HG03520 (cell line): ENCODE results near the gene KCTD19.

ENCODE experiments used
- ATAC-seq: cut with Tn5 transposase; IDR thresholded peaks from one replicate; pipeline ENCODE4 v1.9.1; 2021; ENCODE audit warnings: mild to moderate bottlenecking, moderate library complexity; ENCODE audit not compliant: unreplicated experiment

Gene KCTD19

DNA sequence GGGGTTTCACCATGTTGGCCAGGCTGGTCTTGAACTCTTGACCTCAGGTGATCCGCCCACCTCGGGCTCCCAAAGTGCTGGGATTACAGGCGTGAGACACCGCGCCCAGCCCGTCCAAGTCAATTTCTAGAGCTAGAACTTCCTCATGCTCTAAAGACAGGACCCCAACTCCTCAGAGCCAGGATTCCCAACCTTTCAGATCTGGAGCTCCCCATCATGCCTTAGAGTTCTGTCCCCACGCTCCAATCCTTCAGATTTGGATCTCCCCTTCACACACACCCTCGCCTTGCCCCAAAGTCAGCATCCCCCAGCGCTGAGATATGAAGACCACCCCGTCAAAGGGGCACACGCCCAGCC, 448 bp downstream of the KCTD19 start:
- ATAC-seq: no peak

DNA sequence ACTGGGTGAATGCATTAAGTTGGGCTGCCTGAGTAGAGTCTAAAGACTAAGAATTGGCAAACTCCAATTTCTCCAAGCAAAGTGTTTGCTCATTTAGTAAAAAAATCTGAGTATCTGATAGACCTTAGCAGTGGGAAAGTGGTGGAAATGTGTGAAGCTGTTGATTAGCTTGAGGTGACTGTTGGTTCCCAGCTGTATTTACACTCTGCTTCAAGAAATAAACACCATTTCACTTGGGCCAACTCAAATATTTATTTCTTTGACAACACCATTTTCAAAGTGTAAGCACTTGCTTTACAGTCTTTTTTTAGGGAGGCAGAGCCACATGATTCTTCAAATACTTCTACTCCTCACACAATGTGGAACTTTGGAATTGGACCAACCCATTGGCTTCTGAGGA, 8.7 kb downstream of the KCTD19 start:
- no peak for ATAC-seq

DNA sequence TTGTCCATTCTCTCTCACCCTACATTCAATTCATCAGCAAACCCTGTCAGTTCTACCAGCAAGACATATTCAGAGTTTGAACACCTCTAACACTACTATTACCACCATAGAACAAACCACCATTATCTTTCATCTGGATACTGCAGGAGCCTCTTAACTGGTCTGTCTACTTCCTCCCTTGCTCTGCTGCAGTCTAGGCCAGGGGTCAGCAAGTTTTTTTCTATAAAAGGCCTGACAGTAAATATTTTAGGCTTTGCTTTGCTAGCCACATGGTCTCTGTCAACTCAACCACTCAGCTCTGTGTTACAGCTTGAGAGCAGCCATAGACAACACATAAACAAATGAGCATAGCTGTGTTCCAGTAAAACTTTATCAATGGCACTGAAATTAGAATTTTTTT, 13.8 kb downstream of the KCTD19 start:
- ATAC-seq: no peak

GRCh38 chr16:67311607-67312488, 14.7 kb downstream of the KCTD19 start:
- peak; percentile 71 for ATAC-seq

- ATAC-seq: no peak
These were observed 16.0 kb downstream of the KCTD19 start for GRCh38 chr16:67310561-67310960.

- ATAC-seq: no peak
These were observed 21.1 kb downstream of the KCTD19 start for GRCh38 chr16:67305216-67306071.

DNA sequence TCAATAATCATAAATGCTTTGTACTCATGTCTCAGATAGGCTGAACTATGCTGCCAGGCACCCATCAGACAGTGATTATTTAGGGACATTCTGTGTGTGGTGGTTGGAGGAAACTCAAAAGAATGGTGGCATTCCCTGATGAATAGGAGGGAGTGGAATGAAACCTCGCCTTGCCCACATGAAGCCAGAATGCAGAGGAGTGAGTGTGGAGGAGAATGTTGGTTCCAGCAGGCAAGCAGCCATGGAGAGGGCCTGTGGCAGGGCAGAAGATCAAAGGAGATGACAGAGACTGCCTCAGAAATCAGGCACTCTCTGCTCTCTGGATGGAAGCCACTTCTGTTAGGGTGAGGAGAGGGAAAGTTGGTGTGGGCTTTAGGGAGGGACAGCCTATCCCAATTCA, 22.5 kb downstream of the KCTD19 start:
- no peak for ATAC-seq

- ATAC-seq: no peak
These were observed 23.6 kb downstream of the KCTD19 start for GRCh38 chr16:67302970-67303369.

DNA sequence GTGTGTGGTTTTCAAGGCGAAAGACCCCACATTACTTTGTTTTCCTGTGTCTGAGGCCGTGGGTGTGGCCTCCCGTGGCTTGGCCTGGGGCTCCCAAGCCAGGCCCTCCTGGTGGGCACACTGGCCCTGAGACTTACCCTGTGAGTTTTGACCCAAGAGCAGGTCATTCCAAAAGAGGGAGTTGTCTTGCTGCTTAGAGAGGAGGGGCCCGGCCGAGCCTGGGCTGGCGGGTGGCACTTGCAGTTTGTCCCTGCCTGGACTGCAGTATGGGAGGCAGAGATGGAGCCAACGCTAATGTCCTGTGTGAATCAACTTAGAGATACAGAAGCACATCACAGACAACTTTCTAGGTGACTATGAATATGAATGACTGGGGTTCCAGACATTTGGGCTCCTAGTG, 24.5 kb downstream of the KCTD19 start:
- ATAC-seq: no peak

DNA sequence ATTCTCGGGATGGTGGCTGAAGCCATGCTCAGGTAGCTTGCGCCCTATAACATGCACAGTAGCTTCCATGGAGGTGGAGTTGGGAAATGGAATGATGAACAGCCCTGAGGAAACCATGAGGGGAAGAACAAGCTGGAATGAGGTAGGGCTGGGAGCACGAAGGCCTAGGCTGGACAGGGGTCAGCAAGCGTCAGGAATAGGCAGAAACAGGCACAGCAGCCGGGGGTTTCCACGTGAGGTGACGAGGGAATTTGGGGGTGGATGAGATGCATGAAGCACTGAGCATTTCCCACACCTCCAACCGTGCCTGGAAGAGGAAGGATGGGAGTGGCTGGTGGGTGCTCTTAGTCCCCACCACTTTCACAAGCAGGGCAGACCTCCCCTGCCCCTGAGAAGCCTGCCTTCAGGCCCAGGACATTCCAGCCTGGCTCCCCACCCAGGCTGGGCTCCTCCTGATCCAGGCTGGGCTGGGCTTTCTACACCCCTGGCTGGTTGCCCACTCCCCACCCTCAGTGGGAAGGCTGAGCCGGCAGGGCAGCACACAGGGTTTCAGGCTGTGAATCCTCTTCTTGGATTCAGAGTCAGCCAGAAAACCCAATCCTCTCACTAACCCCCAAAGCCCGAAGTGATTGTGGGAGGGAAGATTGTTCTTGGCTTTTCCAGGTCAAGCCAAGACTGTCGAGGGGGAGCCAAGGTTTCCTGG, 25.3 kb downstream of the KCTD19 start:
- no peak for ATAC-seq

GRCh38 chr16:67299269-67299668, 27.3 kb downstream of the KCTD19 start:
- ATAC-seq: no peak

GRCh38 chr16:67298277-67298676, 28.3 kb downstream of the KCTD19 start:
- ATAC-seq: no peak

DNA sequence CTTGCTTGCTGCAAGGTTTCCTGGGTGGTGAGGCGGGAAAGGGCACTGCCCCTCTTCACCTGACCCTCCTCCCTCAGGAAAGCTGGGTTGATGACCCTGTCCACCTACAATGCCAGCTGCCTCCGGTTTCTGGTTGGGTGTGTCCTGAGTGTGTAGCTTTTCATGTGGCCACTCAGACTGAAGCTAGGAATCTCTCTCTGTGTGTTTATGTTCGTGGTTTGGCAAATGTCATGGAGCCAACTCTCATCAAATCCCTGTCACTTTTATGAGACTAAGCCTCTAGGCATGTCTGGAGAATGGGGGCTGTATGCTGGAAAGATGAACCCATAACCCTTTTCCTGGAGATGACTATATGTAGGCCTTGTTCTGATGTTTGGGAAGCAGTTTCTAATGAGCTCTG, 30.1 kb downstream of the KCTD19 start:
- ATAC-seq: no peak

DNA sequence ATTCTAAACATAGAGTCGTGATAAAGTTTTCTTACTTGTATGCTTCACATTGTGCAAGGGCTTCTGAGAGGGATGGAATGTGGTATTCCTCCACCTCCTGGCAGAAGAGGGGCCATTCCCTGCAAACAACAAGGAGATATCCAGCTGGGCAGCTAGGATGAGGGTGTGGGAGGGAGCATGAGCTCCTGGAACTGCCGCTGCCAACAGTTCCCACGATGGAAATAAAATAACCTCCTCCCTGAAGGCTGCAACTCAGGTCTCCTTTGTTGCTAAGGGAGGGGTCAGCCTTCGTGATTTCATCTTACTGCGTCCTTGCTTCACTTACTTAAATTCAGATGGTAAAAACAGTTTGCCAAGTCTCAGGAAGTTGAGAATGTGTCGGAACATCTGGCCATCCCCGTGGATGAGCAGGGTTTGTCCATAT, 31.6 kb downstream of the KCTD19 start:
- no peak for ATAC-seq

GRCh38 chr16:67294171-67294757, 32.3 kb downstream of the KCTD19 start:
- no peak for ATAC-seq

DNA sequence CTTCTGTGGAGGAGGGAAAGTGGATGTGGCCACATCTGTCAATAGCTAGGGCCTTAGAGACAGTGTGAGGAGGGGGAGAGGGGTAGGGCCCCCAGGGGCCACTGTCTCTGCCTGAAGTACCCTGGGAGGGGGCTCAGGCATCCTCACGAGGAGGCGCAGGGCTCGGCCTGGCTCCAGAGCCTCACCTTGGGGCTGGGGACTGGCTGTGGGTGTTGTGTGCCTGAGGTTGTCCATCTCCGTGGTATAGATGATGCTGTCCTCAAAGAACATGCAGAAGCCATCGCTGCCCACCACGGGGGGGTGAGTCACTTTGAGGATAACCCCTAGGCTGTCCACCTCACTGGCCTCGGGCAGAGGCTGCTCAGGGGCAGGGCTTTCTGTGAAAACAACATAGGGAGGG, 35.1 kb downstream of the KCTD19 start:
- no peak for ATAC-seq

GRCh38 chr16:67287960-67288359, 38.6 kb downstream of the KCTD19 start:
- no peak for ATAC-seq

- ATAC-seq: no peak
These were observed 39.9 kb downstream of the KCTD19 start for GRCh38 chr16:67286441-67287235.

GRCh38 chr16:67284699-67285646, 41.6 kb downstream of the KCTD19 start:
- no peak for ATAC-seq
